HEK293 (cell line): Measurements from ENCODE around the gene COL6A2.

Experiments
- CTCF ChIA-PET: fragments of 350-600 bp; formaldehyde crosslinking; extraction: SDS; loops from one replicate; lab custom pipeline; 2021; ENCODE audit warnings: antibody characterized with exemption; lab: Yijun Ruan, JAX
- POLR2A ChIA-PET: fragments of 300-600 bp; formaldehyde crosslinking; extraction: SDS; loops from one replicate; lab custom pipeline; 2020; ENCODE audit warnings: antibody characterized with exemption, inconsistent platforms; lab: Yijun Ruan, JAX
- H3K27ac ChIP-seq: fragments of 200-500 bp; sonication (Bioruptor generic); 2 replicates; pipeline ENCODE4 v1.5.1; 2014; ENCODE audit warnings: low read depth, low read length, control low read depth, inconsistent platforms; ENCODE audit errors: extremely low read depth
- H3K36me3 ChIP-seq, 2 experiments: fragments of 200-500 bp in 1 of 2; sonication (Bioruptor generic) in 1 of 2; 1 replicate in 1 of 2; 2 replicates in 1 of 2; pipeline ENCODE4 v1.5.1; 2014 to 2017; ENCODE audit warnings: inconsistent platforms in 2 of 2, low read length in 2 of 2; ENCODE audit not compliant: control insufficient read depth in 2 of 2, insufficient read depth in 1 of 2
- H3K4me1 ChIP-seq: fragments of 200-500 bp; sonication (Bioruptor generic); 2 replicates; pipeline ENCODE4 v1.5.1; 2014; ENCODE audit warnings: mild to moderate bottlenecking, low read length, inconsistent platforms; ENCODE audit not compliant: control insufficient read depth, insufficient read depth
- H3K4me3 ChIP-seq: 2 replicates; pipeline ENCODE4 v1.5.1; 2011; ENCODE audit warnings: low read depth, mild to moderate bottlenecking, control low read depth, low read length, moderate library complexity
- H3K9me3 ChIP-seq: fragments of 200-500 bp; sonication (Bioruptor generic); 2 replicates; pipeline ENCODE4 v1.5.1; 2014; ENCODE audit warnings: low read depth, low read length, inconsistent platforms; ENCODE audit not compliant: control insufficient read depth, insufficient read depth
- EGR2 ChIP-seq: fragments of 450-650 bp; formaldehyde crosslinking; IDR thresholded peaks from 2 replicates; pipeline ENCODE4 v1.5.1; 2016; ENCODE audit warnings: low read depth, missing biosample characterization, missing genetic modification characterization
- GLIS1 ChIP-seq: fragments of 450-650 bp; formaldehyde crosslinking; IDR thresholded peaks from 2 replicates; pipeline ENCODE4 v1.5.1; 2016; ENCODE audit warnings: missing biosample characterization, missing genetic modification characterization
- MEIS1 ChIP-seq: sonication (generic); formaldehyde crosslinking; IDR thresholded peaks from 2 replicates; pipeline ENCODE4 v1.8.1; 2022; ENCODE audit warnings: missing genetic modification reagents, mild to moderate bottlenecking, borderline replicate concordance
- PRDM1 ChIP-seq: fragments of 450-650 bp; formaldehyde crosslinking; IDR thresholded peaks from 2 replicates; pipeline ENCODE4; 2016; ENCODE audit warnings: missing biosample characterization, missing genetic modification characterization
- REST ChIP-seq: fragments of 450-650 bp; formaldehyde crosslinking; IDR thresholded peaks from 2 replicates; pipeline ENCODE4 v1.5.1; 2016; ENCODE audit warnings: missing biosample characterization, missing genetic modification characterization
- SCRT2 ChIP-seq: fragments of 450-650 bp; formaldehyde crosslinking; IDR thresholded peaks from 2 replicates; pipeline ENCODE4 v1.5.1; 2016; ENCODE audit warnings: missing biosample characterization, missing genetic modification characterization
- TCF7L2 ChIP-seq: IDR thresholded peaks from 2 replicates; pipeline ENCODE4 v1.6.1; 2011; ENCODE audit warnings: low read depth, mild to moderate bottlenecking, inconsistent platforms, low read length, moderate library complexity, borderline replicate concordance
- ZBTB10 ChIP-seq: fragments of 450-650 bp; formaldehyde crosslinking; IDR thresholded peaks from 2 replicates; pipeline ENCODE4 v1.5.1; 2016; ENCODE audit warnings: missing biosample characterization, missing genetic modification characterization
- ZBTB20 ChIP-seq: fragments of 450-650 bp; formaldehyde crosslinking; IDR thresholded peaks from 2 replicates; pipeline ENCODE4 v1.5.1; 2016; ENCODE audit warnings: missing biosample characterization, missing genetic modification characterization
- ZFHX2 ChIP-seq: fragments of 450-650 bp; formaldehyde crosslinking; conservative IDR thresholded peaks from 2 replicates; pipeline ENCODE4 v1.5.1; 2016; ENCODE audit warnings: missing biosample characterization, missing genetic modification characterization
- ZIC2 ChIP-seq: fragments of 450-650 bp; formaldehyde crosslinking; IDR thresholded peaks from 2 replicates; pipeline ENCODE4 v1.5.1; 2016; ENCODE audit warnings: missing biosample characterization, missing genetic modification characterization
- ZNF112 ChIP-seq: fragments of 450-650 bp; formaldehyde crosslinking; IDR thresholded peaks from 2 replicates; pipeline ENCODE4 v1.5.0; 2017; ENCODE audit warnings: missing biosample characterization, missing genetic modification characterization
- ZNF114 ChIP-seq: fragments of 450-650 bp; formaldehyde crosslinking; IDR thresholded peaks from 2 replicates; pipeline ENCODE4 v1.5.0; 2017; ENCODE audit warnings: missing biosample characterization, missing genetic modification characterization
- ZNF169 ChIP-seq: fragments of 450-650 bp; formaldehyde crosslinking; IDR thresholded peaks from 2 replicates; pipeline ENCODE4 v1.5.1; 2016; ENCODE audit warnings: missing biosample characterization, missing genetic modification characterization
- ZNF292 ChIP-seq: fragments of 450-650 bp; formaldehyde crosslinking; IDR thresholded peaks from 2 replicates; pipeline ENCODE4 v1.5.1; 2016; ENCODE audit warnings: low read depth, missing biosample characterization, missing genetic modification characterization, borderline replicate concordance
- ZNF626 ChIP-seq: fragments of 450-650 bp; sonication (Bioruptor Pico); formaldehyde crosslinking; IDR thresholded peaks from 2 replicates; pipeline ENCODE4 v1.5.1; 2018; ENCODE audit warnings: missing biosample characterization, missing genetic modification characterization, inconsistent platforms
- ZNF658 ChIP-seq: fragments of 450-650 bp; formaldehyde crosslinking; IDR thresholded peaks from 2 replicates; pipeline ENCODE4; 2016; ENCODE audit warnings: missing biosample characterization, missing genetic modification characterization

Gene COL6A2

GRCh38 chr21:46148106-46148505 is 50.2 kb downstream of the COL6A2 start:
- Histone ChIP-seq H3K36me3 (no peaks in the 10 kb centered on the region), H3K9me3 (no peaks in the 10 kb centered on the region), H3K4me1 (0 out of 2 replicates have a peak, but pooled peaks cover 4% of the 10 kb centered on the region), H3K4me3 (no peak overlapping the region), H3K27ac (no peak overlapping the region)
- POLR2A ChIA-PET, result interaction anchor here (0.6 kb wide), 1 partner anchor 621 kb away, joined by 3 read pairs; no protein-coding TSS in a partner anchor
- CTCF ChIA-PET, result interaction anchor here (0.6 to 0.8 kb wide), 4 partner anchors 19 to 103 kb away, joined by 3 to 6 read pairs (median 4); no protein-coding TSS in a partner anchor
- 0 out of 2 replicates have a peak, but pooled peaks have one; percentile 23 for TF ChIP-seq SCRT2 (tag by site-specific recombination)
- TF ChIP-seq ZNF114 (tag by site-specific recombination), result no peak

- Histone ChIP-seq H3K36me3 (no peaks in the 10 kb centered on the region), H3K4me1 (no peaks in the 10 kb centered on the region), H3K4me3 (no peak overlapping the region), H3K9me3 (no peaks in the 10 kb centered on the region), H3K27ac (no peak overlapping the region)
- no peak for TF ChIP-seq ZNF292
- TF ChIP-seq REST (tag by site-specific recombination), result 0 out of 2 replicates have a peak, but pooled peaks have one; percentile 23
- ChIA-PET CTCF (interaction anchor here (1.1 to 1.3 kb wide), 2 partner anchors 63 to 81 kb away, joined by 3 read pairs; no protein-coding TSS in a partner anchor), POLR2A (no interaction called here)
These were observed 51.4 kb downstream of the COL6A2 start for GRCh38 chr21:46149205-46149901.

- CTCF ChIA-PET, result interaction anchor here (1.1 to 1.3 kb wide), 2 partner anchors 62 to 80 kb away, joined by 3 read pairs; no protein-coding TSS in a partner anchor
These were observed 52.2 kb downstream of the COL6A2 start for GRCh38 chr21:46150073-46150472.

GRCh38 chr21:46150491-46151121 is 52.7 kb downstream of the COL6A2 start:
- POLR2A ChIA-PET, result no interaction called here
- Histone ChIP-seq H3K4me1 (no peaks in the 10 kb centered on the region), H3K9me3 (no peaks in the 10 kb centered on the region), H3K27ac (no peak overlapping the region), H3K4me3 (no peak overlapping the region), H3K36me3 (no peaks in the 10 kb centered on the region)
- TF ChIP-seq ZBTB10 (tag by site-specific recombination) (peak; percentile 64; the same call in 1 of the 2 replicates), ZBTB20 (tag by site-specific recombination) (no peak)
- CTCF ChIA-PET, result interaction anchor here (1.3 kb wide), 1 partner anchor 79 kb away, joined by 3 read pairs; no protein-coding TSS in a partner anchor

More at GRCh38 chr21:46150073-46150472, 52.2 kb downstream of the COL6A2 start:
- Histone ChIP-seq H3K4me1 (no peaks in the 10 kb centered on the region), H3K36me3 (no peaks in the 10 kb centered on the region), H3K9me3 (no peaks in the 10 kb centered on the region), H3K4me3 (no peak overlapping the region), H3K27ac (no peak overlapping the region)
- TF ChIP-seq PRDM1 (tag by site-specific recombination) (no peak), ZIC2 (tag by site-specific recombination) (peak; percentile 98), EGR2 (tag by site-specific recombination) (peak; percentile 50; the same call in 1 of the 2 replicates), ZNF112 (tag by site-specific recombination) (no peak), ZFHX2 (tag by site-specific recombination) (peak; percentile 23; the same call in 1 of the 2 replicates), ZNF169 (tag by site-specific recombination) (no peak), GLIS1 (tag by site-specific recombination) (peak; percentile 61), MEIS1 (CRISPR knock-in tag) (no peak), ZNF626 (no peak), TCF7L2 (no peak), ZNF658 (tag by site-specific recombination) (no peak)
- POLR2A ChIA-PET, result no interaction called here
